ENCODE data around the gene NRP1.
A peak's percentile ranks its signal among the peaks of the same experiment; 100 is the strongest.

NRP1 gene

DNA sequence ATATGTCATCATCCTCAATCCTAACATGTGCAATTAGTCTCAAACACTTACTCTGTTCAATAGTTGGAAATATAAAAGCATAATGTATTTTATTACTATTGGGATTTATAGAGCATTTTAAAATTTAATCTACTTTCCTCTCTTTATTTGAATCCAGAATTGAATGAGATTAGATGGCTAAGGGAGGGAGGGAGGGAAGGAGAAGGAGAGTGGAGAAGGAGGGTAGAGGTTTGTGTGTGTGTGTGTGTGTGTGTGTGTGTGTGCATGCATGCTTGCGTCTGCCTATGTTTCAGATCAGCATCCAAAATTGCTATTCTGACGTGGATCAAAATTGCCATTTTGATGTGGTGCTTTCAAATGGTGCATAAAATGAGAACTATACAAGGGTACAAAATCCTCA is 90.8 kb downstream of the NRP1 start:
- no peaks in the 10 kb centered on the region for H3K27me3 ChIP-seq (ENCODE audit: insufficient read depth, low read length)
- H2BK5ac ChIP-seq (ENCODE audit: low read depth, low read length, poor library complexity), result no peak overlapping the region
- peaks cover 2 to 4% of the 10 kb centered on the region in 2 experiments for H3K4me1 ChIP-seq (ENCODE audit: control insufficient read depth in 1 of 2, insufficient read depth in 2 of 2, low read length in 2 of 2)
- H3K79me1 ChIP-seq (ENCODE audit: low read length), result no peaks in the 10 kb centered on the region
- H3K4ac ChIP-seq (ENCODE audit: low read depth, low read length), result no peak overlapping the region
- no peak overlapping the region for H2BK120ac ChIP-seq (ENCODE audit: insufficient read depth, low read length, poor library complexity)
- H3K18ac ChIP-seq (ENCODE audit: low read length), result no peak overlapping the region
- no CpG with 5 or more reads among the region's 2 CpGs for WGBS (ENCODE audit: extremely low coverage, insufficient coverage, insufficient read length)
- H2AFZ ChIP-seq (ENCODE audit: insufficient read depth, low read length, poor library complexity), result no peak overlapping the region
- H2BK12ac ChIP-seq (ENCODE audit: low read length), result no peak overlapping the region
- H3K27ac ChIP-seq (ENCODE audit: low read depth, low read length), result no peak overlapping the region
- no peaks in the 10 kb centered on the region for H3K9me3 ChIP-seq (ENCODE audit: insufficient read depth, low read depth, low read length)
- DNase-seq, result no peak
- H4K91ac ChIP-seq (ENCODE audit: low read depth, low read length), result no peak overlapping the region
- no peaks in the 10 kb centered on the region for H3K79me2 ChIP-seq (ENCODE audit: control insufficient read depth, insufficient read depth, low read length, poor library complexity)
- peak overlapping the region; percentile 41 for H3K9ac ChIP-seq (ENCODE audit: low read length)
- no peak overlapping the region for H3K4me3 ChIP-seq (ENCODE audit: low read depth, low read length)
- peaks cover 4 to 9% of the 10 kb centered on the region in 2 experiments for H3K36me3 ChIP-seq (ENCODE audit: control insufficient read depth in 1 of 2, insufficient read depth in 2 of 2, low read length in 2 of 2)
- H4K12ac ChIP-seq (ENCODE audit: low read depth, low read length), result no peak overlapping the region
- H3K4me2 ChIP-seq (ENCODE audit: low read length), result no peak overlapping the region
- H3K14ac ChIP-seq (ENCODE audit: low read length), result no peak overlapping the region
- H2AK5ac ChIP-seq (ENCODE audit: low read length), result no peak overlapping the region
- H3K23ac ChIP-seq (ENCODE audit: low read length), result no peak overlapping the region
- no peak overlapping the region for H4K8ac ChIP-seq (ENCODE audit: low read depth, low read length)

DNA sequence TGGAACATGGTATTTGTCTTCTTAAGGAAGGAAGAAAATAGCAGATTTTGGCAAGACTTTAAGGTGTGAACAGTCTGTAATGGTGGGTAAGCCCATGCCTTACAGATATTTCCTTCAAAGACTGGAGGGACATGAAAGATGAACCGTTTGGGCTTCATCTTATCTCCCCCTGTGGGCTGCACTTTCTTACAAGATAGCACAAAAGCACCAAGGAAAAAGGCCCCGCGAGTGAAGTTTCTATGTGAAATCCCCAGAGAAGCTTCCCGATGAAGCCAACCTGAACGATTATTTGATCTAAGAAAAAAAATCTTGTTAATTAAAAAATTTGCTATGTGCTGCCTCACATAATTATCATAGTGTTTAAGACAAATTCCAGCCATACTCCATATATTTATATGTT is 91.5 kb downstream of the NRP1 start:
- no peak overlapping the region for H2BK5ac ChIP-seq (ENCODE audit: low read depth, low read length, poor library complexity)
- no peak overlapping the region for H3K4me3 ChIP-seq (ENCODE audit: low read depth, low read length)
- H2BK120ac ChIP-seq (ENCODE audit: insufficient read depth, low read length, poor library complexity), result no peak overlapping the region
- no peak overlapping the region for H3K14ac ChIP-seq (ENCODE audit: low read length)
- H2AFZ ChIP-seq (ENCODE audit: insufficient read depth, low read length, poor library complexity), result no peak overlapping the region
- no peak overlapping the region for H3K27ac ChIP-seq (ENCODE audit: low read depth, low read length)
- no peak overlapping the region for H2AK5ac ChIP-seq (ENCODE audit: low read length)
- H4K91ac ChIP-seq (ENCODE audit: low read depth, low read length), result no peak overlapping the region
- no peak for DNase-seq
- H3K23ac ChIP-seq (ENCODE audit: low read length), result no peak overlapping the region
- peaks cover 4 to 9% of the 10 kb centered on the region in 2 experiments for H3K36me3 ChIP-seq (ENCODE audit: control insufficient read depth in 1 of 2, insufficient read depth in 2 of 2, low read length in 2 of 2)
- no peaks in the 10 kb centered on the region for H3K9me3 ChIP-seq (ENCODE audit: insufficient read depth, low read depth, low read length)
- no peaks in the 10 kb centered on the region for H3K79me1 ChIP-seq (ENCODE audit: low read length)
- no peak overlapping the region for H4K8ac ChIP-seq (ENCODE audit: low read depth, low read length)
- H3K4ac ChIP-seq (ENCODE audit: low read depth, low read length), result no peak overlapping the region
- H3K18ac ChIP-seq (ENCODE audit: low read length), result no peak overlapping the region
- H4K12ac ChIP-seq (ENCODE audit: low read depth, low read length), result no peak overlapping the region
- WGBS (ENCODE audit: extremely low coverage, insufficient coverage, insufficient read length), result no CpG with 5 or more reads among the region's 5 CpGs
- H3K4me2 ChIP-seq (ENCODE audit: low read length), result no peak overlapping the region
- H3K79me2 ChIP-seq (ENCODE audit: control insufficient read depth, insufficient read depth, low read length, poor library complexity), result no peaks in the 10 kb centered on the region
- H2BK12ac ChIP-seq (ENCODE audit: low read length), result no peak overlapping the region
- peaks cover 4 to 7% of the 10 kb centered on the region in 2 experiments for H3K4me1 ChIP-seq (ENCODE audit: control insufficient read depth in 1 of 2, insufficient read depth in 2 of 2, low read length in 2 of 2)
- no peaks in the 10 kb centered on the region for H3K27me3 ChIP-seq (ENCODE audit: insufficient read depth, low read length)
- H3K9ac ChIP-seq (ENCODE audit: low read length), result no peak overlapping the region

DNA sequence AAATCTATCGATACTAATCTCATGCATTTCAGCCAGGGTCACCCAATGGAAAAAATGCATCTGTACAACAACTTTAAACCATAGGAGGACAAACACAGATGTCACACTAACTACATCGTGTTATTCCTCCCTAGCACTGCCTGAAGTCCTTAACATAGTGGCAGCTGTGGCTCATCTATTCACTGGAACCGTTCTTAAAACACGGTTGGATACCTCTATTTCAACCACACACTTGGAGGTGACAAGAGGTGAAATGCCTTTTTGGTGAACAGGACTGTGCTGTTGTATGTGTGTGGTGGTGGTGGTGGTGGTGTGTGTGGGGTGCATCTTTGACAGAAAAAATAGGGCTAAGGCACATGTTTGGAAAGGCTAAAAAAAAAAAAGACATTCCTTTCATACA is 93.1 kb downstream of the NRP1 start:
- H3K4ac ChIP-seq (ENCODE audit: low read depth, low read length), result no peak overlapping the region
- no peak overlapping the region for H4K12ac ChIP-seq (ENCODE audit: low read depth, low read length)
- no peak overlapping the region for H4K91ac ChIP-seq (ENCODE audit: low read depth, low read length)
- H2BK120ac ChIP-seq (ENCODE audit: insufficient read depth, low read length, poor library complexity), result no peak overlapping the region
- no peak overlapping the region for H2AFZ ChIP-seq (ENCODE audit: insufficient read depth, low read length, poor library complexity)
- H3K79me1 ChIP-seq (ENCODE audit: low read length), result peaks cover 3% of the 10 kb centered on the region
- no peak overlapping the region for H3K4me3 ChIP-seq (ENCODE audit: low read depth, low read length)
- H3K4me2 ChIP-seq (ENCODE audit: low read length), result no peak overlapping the region
- H3K36me3 ChIP-seq (ENCODE audit: control insufficient read depth in 1 of 2, insufficient read depth in 2 of 2, low read length in 2 of 2), result peaks cover 1 to 2% of the 10 kb centered on the region in 2 experiments
- no CpG with 5 or more reads among the region's 4 CpGs for WGBS (ENCODE audit: extremely low coverage, insufficient coverage, insufficient read length)
- no peak overlapping the region for H3K14ac ChIP-seq (ENCODE audit: low read length)
- no peaks in the 10 kb centered on the region for H3K9me3 ChIP-seq (ENCODE audit: insufficient read depth, low read depth, low read length)
- no peaks in the 10 kb centered on the region for H3K79me2 ChIP-seq (ENCODE audit: control insufficient read depth, insufficient read depth, low read length, poor library complexity)
- no peak overlapping the region for H2BK12ac ChIP-seq (ENCODE audit: low read length)
- H3K4me1 ChIP-seq (ENCODE audit: control insufficient read depth in 1 of 2, insufficient read depth in 2 of 2, low read length in 2 of 2), result peaks cover 8 to 14% of the 10 kb centered on the region in 2 experiments
- H3K18ac ChIP-seq (ENCODE audit: low read length), result no peak overlapping the region
- H2BK5ac ChIP-seq (ENCODE audit: low read depth, low read length, poor library complexity), result no peak overlapping the region
- H3K23ac ChIP-seq (ENCODE audit: low read length), result no peak overlapping the region
- H2AK5ac ChIP-seq (ENCODE audit: low read length), result no peak overlapping the region
- peak in 1 of 2 donors; percentile 24 for DNase-seq
- no peak overlapping the region for H4K8ac ChIP-seq (ENCODE audit: low read depth, low read length)
- H3K27ac ChIP-seq (ENCODE audit: low read depth, low read length), result no peak overlapping the region
- H3K9ac ChIP-seq (ENCODE audit: low read length), result no peak overlapping the region
- no peaks in the 10 kb centered on the region for H3K27me3 ChIP-seq (ENCODE audit: insufficient read depth, low read length)

GRCh38 chr10:33240931-33241330 is 93.5 kb downstream of the NRP1 start:
- no peak overlapping the region for H2BK5ac ChIP-seq (ENCODE audit: low read depth, low read length, poor library complexity)
- no peak overlapping the region for H3K4me3 ChIP-seq (ENCODE audit: low read depth, low read length)
- H3K4ac ChIP-seq (ENCODE audit: low read depth, low read length), result no peak overlapping the region
- no peaks in the 10 kb centered on the region for H3K79me2 ChIP-seq (ENCODE audit: control insufficient read depth, insufficient read depth, low read length, poor library complexity)
- no peak overlapping the region for H3K27ac ChIP-seq (ENCODE audit: low read depth, low read length)
- no peak overlapping the region for H3K23ac ChIP-seq (ENCODE audit: low read length)
- no peak overlapping the region for H2AFZ ChIP-seq (ENCODE audit: insufficient read depth, low read length, poor library complexity)
- H3K36me3 ChIP-seq (ENCODE audit: control insufficient read depth in 1 of 2, insufficient read depth in 2 of 2, low read length in 2 of 2), result peaks cover 1 to 2% of the 10 kb centered on the region in 2 experiments
- H3K4me1 ChIP-seq (ENCODE audit: control insufficient read depth in 1 of 2, insufficient read depth in 2 of 2, low read length in 2 of 2), result peaks cover 8 to 14% of the 10 kb centered on the region in 2 experiments
- H3K9ac ChIP-seq (ENCODE audit: low read length), result no peak overlapping the region
- peak in 1 of 2 donors; percentile 55 for DNase-seq
- no peak overlapping the region for H3K18ac ChIP-seq (ENCODE audit: low read length)
- no peak overlapping the region for H4K91ac ChIP-seq (ENCODE audit: low read depth, low read length)
- H3K9me3 ChIP-seq (ENCODE audit: insufficient read depth, low read depth, low read length), result no peaks in the 10 kb centered on the region
- H3K14ac ChIP-seq (ENCODE audit: low read length), result no peak overlapping the region
- no CpG with 5 or more reads among the region's 2 CpGs for WGBS (ENCODE audit: extremely low coverage, insufficient coverage, insufficient read length)
- peaks cover 3% of the 10 kb centered on the region for H3K79me1 ChIP-seq (ENCODE audit: low read length)
- H2BK120ac ChIP-seq (ENCODE audit: insufficient read depth, low read length, poor library complexity), result no peak overlapping the region
- no peak overlapping the region for H4K12ac ChIP-seq (ENCODE audit: low read depth, low read length)
- no peak overlapping the region for H2AK5ac ChIP-seq (ENCODE audit: low read length)
- no peak overlapping the region for H3K4me2 ChIP-seq (ENCODE audit: low read length)
- H4K8ac ChIP-seq (ENCODE audit: low read depth, low read length), result no peak overlapping the region
- no peaks in the 10 kb centered on the region for H3K27me3 ChIP-seq (ENCODE audit: insufficient read depth, low read length)
- no peak overlapping the region for H2BK12ac ChIP-seq (ENCODE audit: low read length)
